Measurements from ENCODE around the gene ALK. TPM values are rescaled to one million over a fixed set of nuclear protein-coding genes. Genes with fewer than 3 reads are reported as not detected.

Gene ALK
- total RNA-seq, 6 donors from 2014 or later = 0.17 to 2.1 (median 0.35) TPM

- Histone ChIP-seq H3K4me3 (no peak overlapping the region), H3K4me1 (no peaks in the 10 kb centered on the region), H3K9me3 (no peaks in the 10 kb centered on the region), H3K36me3 (no peaks in the 10 kb centered on the region), H3K27ac (no peak overlapping the region), H3K27me3 (no peaks in the 10 kb centered on the region)
- 93 to 95% methylated on average over 4 of the region's 4 CpGs for WGBS, 2 donors
- ATAC-seq (ENCODE audit: low FRiP score in 2 of 2) = no peak
- no peak for TF ChIP-seq POLR2AphosphoS5 (IDR thresholded peaks at IDR 0.05)
- TF ChIP-seq EP300 (IDR thresholded peaks at IDR 0.05) = no peak
- TF ChIP-seq POLR2A (IDR thresholded peaks at IDR 0.05) = no peak
- TF ChIP-seq CTCF (IDR thresholded peaks at IDR 0.05) = no peak
- DNase-seq = no peak
Observed at GRCh38 chr2:29561628-29562027, 359.8 kb downstream of the ALK start.

- Histone ChIP-seq H3K36me3 (no peaks in the 10 kb centered on the region), H3K27ac (no peak overlapping the region), H3K9me3 (no peaks in the 10 kb centered on the region), H3K27me3 (no peaks in the 10 kb centered on the region), H3K4me1 (no peaks in the 10 kb centered on the region), H3K4me3 (no peak overlapping the region)
- ATAC-seq (ENCODE audit: low FRiP score in 2 of 2) (peak in 1 of 2 donors; percentile 44), DNase-seq (no peak)
- no peak for TF ChIP-seq POLR2A (IDR thresholded peaks at IDR 0.05)
- no peak for TF ChIP-seq POLR2AphosphoS5 (IDR thresholded peaks at IDR 0.05)
- TF ChIP-seq CTCF (IDR thresholded peaks at IDR 0.05) = no peak
- no peak for TF ChIP-seq EP300 (IDR thresholded peaks at IDR 0.05)
- 72 to 82% methylated on average over 6 of the region's 6 CpGs for WGBS, 2 donors
Observed at GRCh38 chr2:29561181-29561580, 360.2 kb downstream of the ALK start.

GRCh38 chr2:29560566-29560965 is 360.8 kb downstream of the ALK start:
- ATAC-seq (ENCODE audit: low FRiP score in 2 of 2) = no peak
- 82 to 83% methylated on average over 5 of the region's 5 CpGs for WGBS, 2 donors
- TF ChIP-seq POLR2AphosphoS5 (IDR thresholded peaks at IDR 0.05) (no peak), EP300 (IDR thresholded peaks at IDR 0.05) (no peak), CTCF (IDR thresholded peaks at IDR 0.05) (no peak), POLR2A (IDR thresholded peaks at IDR 0.05) (no peak)

GRCh38 chr2:29560030-29560429 is 361.4 kb downstream of the ALK start:
- 83 to 92% methylated on average over 1 of the region's 1 CpG for WGBS, 2 donors
- Histone ChIP-seq H3K27ac (no peak overlapping the region), H3K36me3 (no peaks in the 10 kb centered on the region), H3K4me3 (no peak overlapping the region), H3K4me1 (no peaks in the 10 kb centered on the region), H3K27me3 (no peaks in the 10 kb centered on the region), H3K9me3 (no peaks in the 10 kb centered on the region)
- TF ChIP-seq POLR2A (IDR thresholded peaks at IDR 0.05) = no peak
- no peak for TF ChIP-seq EP300 (IDR thresholded peaks at IDR 0.05)
- TF ChIP-seq CTCF (IDR thresholded peaks at IDR 0.05) = no peak
- TF ChIP-seq POLR2AphosphoS5 (IDR thresholded peaks at IDR 0.05) = no peak
- DNase-seq (no peak), ATAC-seq (ENCODE audit: low FRiP score in 2 of 2) (no peak)

More at GRCh38 chr2:29560566-29560965, 360.8 kb downstream of the ALK start:
- H3K4me3 ChIP-seq = no peak overlapping the region
- no peaks in the 10 kb centered on the region for H3K27me3 ChIP-seq
- no peak overlapping the region for H3K27ac ChIP-seq
- no peaks in the 10 kb centered on the region for H3K36me3 ChIP-seq
- no peaks in the 10 kb centered on the region for H3K9me3 ChIP-seq
- no peak for DNase-seq
- no peaks in the 10 kb centered on the region for H3K4me1 ChIP-seq

- TF ChIP-seq POLR2A (IDR thresholded peaks at IDR 0.05) (no peak), POLR2AphosphoS5 (IDR thresholded peaks at IDR 0.05) (no peak), EP300 (IDR thresholded peaks at IDR 0.05) (no peak), CTCF (IDR thresholded peaks at IDR 0.05) (no peak)
- WGBS, 2 donors = 38% methylated on average over 1 of the region's 1 CpG
- no peak for ATAC-seq (ENCODE audit: low FRiP score in 2 of 2)
- no peaks in the 10 kb centered on the region for H3K36me3 ChIP-seq
- no peak for DNase-seq
- H3K27ac ChIP-seq = no peak overlapping the region
- H3K27me3 ChIP-seq = no peaks in the 10 kb centered on the region
- H3K4me3 ChIP-seq = no peak overlapping the region
- no peaks in the 10 kb centered on the region for H3K4me1 ChIP-seq
- H3K9me3 ChIP-seq = no peaks in the 10 kb centered on the region
Observed at GRCh38 chr2:29559578-29559977, 361.8 kb downstream of the ALK start.
